Endothelial cell of umbilical vein (primary cell): ENCODE measurements around the gene SETBP1. TPM values are rescaled to one million over a fixed set of nuclear protein-coding genes. Genes with fewer than 3 reads are reported as not detected.

Experiments
- BruUV-seq: library from RNA; stranded (reverse); fragments of 400-500 nt; replicated peaks from 2 replicates; lab custom pipeline; 2021; lab: Mats Ljungman, UMichigan
- CTCF ChIA-PET: fragments of 300-600, 350-600 bp; sonication (Branson Sonifier 250); formaldehyde crosslinking; loops from one replicate; lab custom pipeline; 2021; ENCODE audit warnings: antibody characterized with exemption, inconsistent platforms; lab: Charles Lee
- POLR2A ChIA-PET: fragments of 300-600, 350-600 bp; sonication (Branson Sonifier 250); formaldehyde crosslinking; loops from one replicate; lab custom pipeline; 2021; ENCODE audit warnings: antibody characterized with exemption, inconsistent platforms; lab: Charles Lee
- DNase-seq: peaks from one replicate; pipeline ENCODE4 v3.0.0-alpha.2; 2011; ENCODE audit warnings: low read depth, low spot score
- FAIRE-seq: peaks from 2 replicates; lab custom pipeline; 2011; peaks lifted over from hg19 to GRCh38; lab: Jason Lieb, UNC
- H2AFZ ChIP-seq: 2 replicates; pipeline ENCODE4 v1.6.0; 2012; ENCODE audit warnings: low read depth, low read length, control low read depth, inconsistent platforms
- H3K27ac ChIP-seq: 2 replicates; pipeline ENCODE4 v1.5.1; 2011; ENCODE audit warnings: low read depth, mild to moderate bottlenecking, control low read depth, low read length, moderate library complexity; ENCODE audit not compliant: insufficient read depth
- H3K27me3 ChIP-seq, 2 experiments: 2 replicates each; pipeline versions ENCODE4 v1.6.0 to v1.6.1; 2011; ENCODE audit warnings: low read length in 2 of 2, mixed read lengths in 1 of 2; ENCODE audit not compliant: control insufficient read depth in 2 of 2, insufficient read depth in 2 of 2
- H3K36me3 ChIP-seq, 2 experiments: 2 replicates in 1 of 2; 3 replicates in 1 of 2; pipeline ENCODE4 v1.5.1; 2011; ENCODE audit warnings: low read length in 2 of 2, mild to moderate bottlenecking in 1 of 2, moderate library complexity in 1 of 2; ENCODE audit not compliant: control insufficient read depth in 2 of 2, insufficient read depth in 2 of 2; ENCODE audit errors: extremely low read depth in 1 of 2
- H3K4me1 ChIP-seq: 3 replicates; pipeline ENCODE4 v1.5.1; 2011; ENCODE audit warnings: mild to moderate bottlenecking, low read length; ENCODE audit not compliant: control insufficient read depth, insufficient read depth; ENCODE audit errors: extremely low read depth
- H3K4me2 ChIP-seq: 2 replicates; pipeline ENCODE4 v1.6.1; 2011; ENCODE audit warnings: low read length, control low read depth, mixed read lengths; ENCODE audit not compliant: insufficient read depth
- H3K4me3 ChIP-seq, 3 experiments: fragments of 200-600 bp in 1 of 3; sonication (generic), shearing (Covaris generic) in 1 of 3; replicated peaks in 1 of 3; 2 replicates each; pipeline ENCODE4 v1.5.1; 2011 to 2016; ENCODE audit warnings: control low read depth in 3 of 3, low read length in 3 of 3, mild to moderate bottlenecking in 2 of 3, inconsistent platforms in 1 of 3, low read depth in 1 of 3, moderate library complexity in 1 of 3; ENCODE audit not compliant: insufficient read depth in 1 of 3
- H3K79me2 ChIP-seq: 2 replicates; pipeline ENCODE4 v1.6.0; 2012; ENCODE audit warnings: low read length, inconsistent platforms; ENCODE audit not compliant: control insufficient read depth, insufficient read depth
- H3K9ac ChIP-seq: replicated peaks from 2 replicates; pipeline ENCODE3; 2011; ENCODE audit warnings: low read length, control low read depth; ENCODE audit not compliant: insufficient read depth; ENCODE audit errors: extremely low read depth
- H3K9me1 ChIP-seq: replicated peaks from 3 replicates; pipeline ENCODE4 v1.6.0; 2011; ENCODE audit warnings: mild to moderate bottlenecking, low read length; ENCODE audit not compliant: control insufficient read depth, insufficient read depth; ENCODE audit errors: extremely low read depth
- H3K9me3 ChIP-seq: replicated peaks from 2 replicates; pipeline ENCODE4 v1.5.1; 2012; ENCODE audit warnings: low read length, inconsistent platforms; ENCODE audit not compliant: control insufficient read depth, insufficient read depth
- H4K20me1 ChIP-seq: replicated peaks from 2 replicates; pipeline ENCODE3; 2011; ENCODE audit warnings: mild to moderate bottlenecking, low read length; ENCODE audit not compliant: control insufficient read depth, insufficient read depth; ENCODE audit errors: extremely low read depth
- EZH2 ChIP-seq: IDR thresholded peaks from 2 replicates; pipeline ENCODE4 v1.6.1; 2012; ENCODE audit warnings: borderline replicate concordance, low read depth, mild to moderate bottlenecking, moderate library complexity, low read length, inconsistent platforms; ENCODE audit not compliant: severe bottlenecking
- FOS ChIP-seq: IDR thresholded peaks from 2 replicates; pipeline ENCODE4 v1.6.1; 2011; ENCODE audit warnings: mild to moderate bottlenecking, low read length, moderate library complexity, borderline replicate concordance; ENCODE audit not compliant: insufficient read depth
- GATA2 ChIP-seq: IDR thresholded peaks from 2 replicates; pipeline ENCODE4 v1.7.0; 2011; ENCODE audit warnings: low read depth, mild to moderate bottlenecking, moderate library complexity, mixed read lengths, low read length; ENCODE audit not compliant: insufficient read length, insufficient read depth
- JUN ChIP-seq: IDR thresholded peaks from 2 replicates; pipeline ENCODE4 v1.6.1; 2011; ENCODE audit warnings: borderline replicate concordance, low read depth; ENCODE audit not compliant: insufficient read length, insufficient read depth
- MYC ChIP-seq: IDR thresholded peaks from one replicate; pipeline ENCODE4 v1.6.1; 2011; ENCODE audit warnings: mild to moderate bottlenecking, low read depth, low read length
- POLR2A ChIP-seq: IDR thresholded peaks from 2 replicates; pipeline ENCODE4 v1.6.1; 2012; ENCODE audit warnings: low read depth, mild to moderate bottlenecking, control low read depth, low read length
- POLR2AphosphoS5 ChIP-seq: IDR thresholded peaks from 2 replicates; pipeline ENCODE4 v1.6.1; 2012; ENCODE audit warnings: low read depth, mild to moderate bottlenecking, control low read depth, low read length, moderate library complexity; ENCODE audit not compliant: insufficient read depth
- dilution Hi-C: fragments of 300-500 bp; cut with MboI; formaldehyde crosslinking; loops from one replicate; pipeline ENCODE4 v1.15.0; 2019; ENCODE audit warnings: low sequenced_read_pairs; ENCODE audit not compliant: extremely low pct_ligation_motif_present
- intact Hi-C: fragments of 100-400 bp; cut with micrococcal nuclease; formaldehyde crosslinking; loops from one replicate; pipeline ENCODE4 v1.10.0; 2022
- polyA plus RNA-seq, 4 experiments: library from polyadenylated mRNA; depleted of rRNA in 3 of 4; stranded (reverse) in 3 of 4; unstranded in 1 of 4; fragments of >200 nt; gene quantifications; 2 replicates each; pipeline versions ENCODE4 v1.2.1 to v1.2.3, GENCODE V29; 2011 to 2012; ENCODE audit warnings: missing spikeins in 1 of 4
- total RNA-seq: library from RNA; stranded (reverse); gene quantifications from 2 replicates; pipeline ENCODE4 v1.2.3, GENCODE V29; 2021
- TF ChIP-seq, protein P1 (sequence below): IDR thresholded peaks from 2 replicates; pipeline ENCODE4 v1.6.1; 2011; ENCODE audit not compliant: insufficient read depth, insufficient read length
- TF ChIP-seq, protein P2 (sequence below), 2 donors: IDR thresholded peaks; 1 replicate in 1 of 2; 2 replicates in 1 of 2; pipeline ENCODE4 v1.5.1; 2011; ENCODE audit warnings: low read length in 2 of 2, mild to moderate bottlenecking in 2 of 2, moderate library complexity in 2 of 2, control low read depth in 1 of 2, inconsistent platforms in 1 of 2, low read depth in 1 of 2; ENCODE audit not compliant: insufficient read depth in 1 of 2; ENCODE audit errors: extremely low read depth in 1 of 2

SETBP1 gene
- total and polyA plus RNA-seq, 2 donors (not counting 3 experiments of a cell fraction or from before 2014, with no cell fraction given): 0.76 to 3.1 TPM

DNA sequence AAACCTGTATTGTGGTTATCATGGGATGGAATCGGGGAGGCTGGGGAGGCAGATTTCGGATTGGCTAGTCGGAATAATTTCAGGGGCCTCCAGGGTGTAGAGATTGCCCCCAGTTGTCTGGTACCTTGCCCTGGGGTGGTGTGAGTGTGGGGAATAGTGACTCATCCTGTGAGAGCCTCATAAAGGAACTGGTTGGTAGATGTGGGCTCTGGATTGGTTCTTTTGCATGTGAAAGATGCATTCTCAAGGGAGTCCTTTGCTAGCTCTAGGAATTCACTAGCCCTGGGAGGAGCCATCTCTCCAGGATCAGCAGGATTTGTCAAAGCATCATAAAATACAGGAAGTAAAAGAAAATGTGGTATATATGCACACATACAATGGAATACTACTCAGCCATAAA, 331.6 kb downstream of the SETBP1 start:
- CTCF ChIA-PET: no interaction called here
- no peak for FAIRE-seq
- no peaks in the 10 kb centered on the region for H3K9me1 ChIP-seq
- TF ChIP-seq FOS (no peak), EZH2 (no peak), POLR2AphosphoS5 (no peak), POLR2A (no peak), MYC (no peak), JUN (no peak), GATA2 (no peak)
- TF ChIP-seq, protein P1, sequence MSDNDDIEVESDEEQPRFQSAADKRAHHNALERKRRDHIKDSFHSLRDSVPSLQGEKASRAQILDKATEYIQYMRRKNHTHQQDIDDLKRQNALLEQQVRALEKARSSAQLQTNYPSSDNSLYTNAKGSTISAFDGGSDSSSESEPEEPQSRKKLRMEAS: no peak
- TF ChIP-seq, protein P2, sequence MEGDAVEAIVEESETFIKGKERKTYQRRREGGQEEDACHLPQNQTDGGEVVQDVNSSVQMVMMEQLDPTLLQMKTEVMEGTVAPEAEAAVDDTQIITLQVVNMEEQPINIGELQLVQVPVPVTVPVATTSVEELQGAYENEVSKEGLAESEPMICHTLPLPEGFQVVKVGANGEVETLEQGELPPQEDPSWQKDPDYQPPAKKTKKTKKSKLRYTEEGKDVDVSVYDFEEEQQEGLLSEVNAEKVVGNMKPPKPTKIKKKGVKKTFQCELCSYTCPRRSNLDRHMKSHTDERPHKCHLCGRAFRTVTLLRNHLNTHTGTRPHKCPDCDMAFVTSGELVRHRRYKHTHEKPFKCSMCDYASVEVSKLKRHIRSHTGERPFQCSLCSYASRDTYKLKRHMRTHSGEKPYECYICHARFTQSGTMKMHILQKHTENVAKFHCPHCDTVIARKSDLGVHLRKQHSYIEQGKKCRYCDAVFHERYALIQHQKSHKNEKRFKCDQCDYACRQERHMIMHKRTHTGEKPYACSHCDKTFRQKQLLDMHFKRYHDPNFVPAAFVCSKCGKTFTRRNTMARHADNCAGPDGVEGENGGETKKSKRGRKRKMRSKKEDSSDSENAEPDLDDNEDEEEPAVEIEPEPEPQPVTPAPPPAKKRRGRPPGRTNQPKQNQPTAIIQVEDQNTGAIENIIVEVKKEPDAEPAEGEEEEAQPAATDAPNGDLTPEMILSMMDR (IDR thresholded peaks at IDR 0.05; ENCODE audit: extremely low read depth in 1 of 2, insufficient read depth in 1 of 2, low read depth in 1 of 2, low read length in 2 of 2): no peak
- no peaks in the 10 kb centered on the region for H3K9me3 ChIP-seq
- H3K27ac ChIP-seq: no peak overlapping the region
- H3K9ac ChIP-seq: no peak overlapping the region
- H3K36me3 ChIP-seq: no peaks in the 10 kb centered on the region
- POLR2A ChIA-PET: no interaction called here
- H2AFZ ChIP-seq: no peak overlapping the region
- BruUV-seq: no TSS peak
- no peaks in the 10 kb centered on the region for H3K27me3 ChIP-seq
- dilution Hi-C loops: no loop called here
- DNase-seq: no peak
- no peaks in the 10 kb centered on the region for H4K20me1 ChIP-seq
- no peak overlapping the region for H3K4me3 ChIP-seq
- no peaks in the 10 kb centered on the region for H3K79me2 ChIP-seq
- no peak overlapping the region for H3K4me2 ChIP-seq
- H3K4me1 ChIP-seq: no peaks in the 10 kb centered on the region
- intact Hi-C loops: no loop called here
